ENCODE data around the gene TPMT.

TPMT gene

DNA sequence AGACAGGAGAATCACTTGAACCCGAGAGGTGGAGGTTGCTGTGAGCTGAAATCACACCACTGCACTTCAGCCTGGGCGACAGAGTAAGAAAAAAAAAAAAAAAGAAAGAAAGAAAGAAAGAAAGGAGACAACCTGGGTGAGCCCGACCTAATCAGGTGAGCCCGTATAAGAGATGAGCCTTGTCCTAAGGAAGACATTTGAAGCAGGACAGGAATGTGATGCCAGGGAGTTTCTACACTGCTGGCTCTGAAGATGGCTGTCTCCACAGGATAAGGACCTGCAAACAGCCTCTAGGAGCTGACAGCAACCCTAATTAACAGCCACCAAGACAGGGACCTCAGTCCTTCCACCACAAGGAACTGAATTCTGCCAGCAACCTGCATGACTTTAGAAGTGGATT lies 74.3 kb downstream of the TPMT start:
- Histone ChIP-seq H3K4me3 (ENCODE audit: low read length) (no peak overlapping the region), H3K27ac (ENCODE audit: low read length) (no peak overlapping the region), H2AFZ (ENCODE audit: low read length) (no peak overlapping the region), H3K9ac (ENCODE audit: low read length) (no peak overlapping the region), H3K4me1 (ENCODE audit: low read length) (no peaks in the 10 kb centered on the region), H3K4me2 (ENCODE audit: low read depth, low read length) (no peak overlapping the region), H3K36me3 (replicated peaks; ENCODE audit: insufficient read depth, low read length) (no peaks in the 10 kb centered on the region), H3K27me3 (replicated peaks; ENCODE audit: insufficient read depth, low read length) (no peaks in the 10 kb centered on the region), H3K9me2 (replicated peaks; ENCODE audit: insufficient read depth, low read length) (no peaks in the 10 kb centered on the region), H3K9me3 (replicated peaks; ENCODE audit: insufficient read depth, low read length) (no peaks in the 10 kb centered on the region), H4K20me1 (ENCODE audit: insufficient read depth, low read length) (no peaks in the 10 kb centered on the region), H3F3A (ENCODE audit: insufficient read depth, low read length) (no peaks in the 10 kb centered on the region), H3K79me2 (ENCODE audit: low read length) (no peaks in the 10 kb centered on the region)
- TF ChIP-seq, protein P1, sequence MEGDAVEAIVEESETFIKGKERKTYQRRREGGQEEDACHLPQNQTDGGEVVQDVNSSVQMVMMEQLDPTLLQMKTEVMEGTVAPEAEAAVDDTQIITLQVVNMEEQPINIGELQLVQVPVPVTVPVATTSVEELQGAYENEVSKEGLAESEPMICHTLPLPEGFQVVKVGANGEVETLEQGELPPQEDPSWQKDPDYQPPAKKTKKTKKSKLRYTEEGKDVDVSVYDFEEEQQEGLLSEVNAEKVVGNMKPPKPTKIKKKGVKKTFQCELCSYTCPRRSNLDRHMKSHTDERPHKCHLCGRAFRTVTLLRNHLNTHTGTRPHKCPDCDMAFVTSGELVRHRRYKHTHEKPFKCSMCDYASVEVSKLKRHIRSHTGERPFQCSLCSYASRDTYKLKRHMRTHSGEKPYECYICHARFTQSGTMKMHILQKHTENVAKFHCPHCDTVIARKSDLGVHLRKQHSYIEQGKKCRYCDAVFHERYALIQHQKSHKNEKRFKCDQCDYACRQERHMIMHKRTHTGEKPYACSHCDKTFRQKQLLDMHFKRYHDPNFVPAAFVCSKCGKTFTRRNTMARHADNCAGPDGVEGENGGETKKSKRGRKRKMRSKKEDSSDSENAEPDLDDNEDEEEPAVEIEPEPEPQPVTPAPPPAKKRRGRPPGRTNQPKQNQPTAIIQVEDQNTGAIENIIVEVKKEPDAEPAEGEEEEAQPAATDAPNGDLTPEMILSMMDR (IDR thresholded peaks at IDR 0.05; ENCODE audit: low read length): no peak
- TF ChIP-seq EZH2phosphoT487 (IDR thresholded peaks at IDR 0.05; ENCODE audit: low read length) (no peak), EZH2 (optimal IDR thresholded peaks at IDR 0.05; ENCODE audit: low read depth, low read length) (no peak)
- DNase-seq: no peak

DNA sequence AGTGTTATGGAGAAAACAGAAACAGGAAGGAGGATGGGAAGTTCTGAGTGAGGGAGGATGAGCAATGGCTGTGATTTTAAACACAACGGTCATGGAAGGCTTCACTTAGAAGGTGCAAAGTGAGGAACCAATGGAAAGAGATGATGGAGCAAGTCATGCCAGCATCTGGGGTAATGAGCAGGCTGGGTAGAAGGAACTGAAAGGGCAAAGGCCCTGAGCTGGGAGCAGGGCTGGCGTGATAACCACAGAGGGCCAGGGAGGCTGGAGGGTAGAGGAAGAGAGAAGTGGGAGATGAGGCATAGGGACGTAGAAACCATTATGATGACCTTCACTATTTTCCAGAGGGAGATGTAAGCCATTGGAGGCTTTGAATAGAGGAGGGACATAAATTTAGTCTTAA lies 76.0 kb downstream of the TPMT start:
- Histone ChIP-seq H3K79me2 (ENCODE audit: low read length) (no peaks in the 10 kb centered on the region), H3K4me1 (ENCODE audit: low read length) (no peaks in the 10 kb centered on the region), H3K27me3 (replicated peaks; ENCODE audit: insufficient read depth, low read length) (no peaks in the 10 kb centered on the region), H3K9me2 (replicated peaks; ENCODE audit: insufficient read depth, low read length) (no peaks in the 10 kb centered on the region), H3K9ac (ENCODE audit: low read length) (no peak overlapping the region), H3K27ac (ENCODE audit: low read length) (no peak overlapping the region), H3K4me3 (ENCODE audit: low read length) (no peak overlapping the region), H4K20me1 (ENCODE audit: insufficient read depth, low read length) (no peaks in the 10 kb centered on the region), H3F3A (ENCODE audit: insufficient read depth, low read length) (no peaks in the 10 kb centered on the region), H2AFZ (ENCODE audit: low read length) (no peak overlapping the region), H3K36me3 (replicated peaks; ENCODE audit: insufficient read depth, low read length) (no peaks in the 10 kb centered on the region), H3K9me3 (replicated peaks; ENCODE audit: insufficient read depth, low read length) (no peaks in the 10 kb centered on the region), H3K4me2 (ENCODE audit: low read depth, low read length) (no peak overlapping the region)
- DNase-seq: no peak
- TF ChIP-seq EZH2phosphoT487 (IDR thresholded peaks at IDR 0.05; ENCODE audit: low read length) (no peak), EZH2 (optimal IDR thresholded peaks at IDR 0.05; ENCODE audit: low read depth, low read length) (no peak)
